GM21367 (cell line): ENCODE data around the gene RRP36.

Source experiments
- ATAC-seq: cut with Tn5 transposase; IDR thresholded peaks from one replicate; pipeline ENCODE4 v1.9.1; 2021; ENCODE audit not compliant: unreplicated experiment

Gene RRP36

DNA sequence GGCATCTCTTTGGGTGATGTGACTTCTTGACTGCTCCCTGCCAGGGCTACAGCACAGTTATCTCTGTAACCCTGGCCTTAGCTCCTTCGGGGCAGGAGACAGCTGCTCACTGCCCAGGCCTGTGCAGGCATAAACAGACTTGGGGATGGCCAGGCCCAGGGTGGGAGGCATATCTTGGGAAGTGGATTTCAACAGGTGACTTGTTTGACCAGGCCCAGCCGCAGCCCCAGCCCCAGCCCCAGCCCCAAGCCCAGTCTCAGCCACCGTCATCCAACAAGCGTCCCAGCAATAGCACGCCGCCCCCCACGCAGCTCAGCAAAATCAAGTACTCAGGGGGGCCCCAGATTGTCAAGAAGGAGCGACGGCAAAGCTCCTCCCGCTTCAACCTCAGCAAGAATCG lies 15.2 kb upstream of the RRP36 start:
- ATAC-seq = no peak

DNA sequence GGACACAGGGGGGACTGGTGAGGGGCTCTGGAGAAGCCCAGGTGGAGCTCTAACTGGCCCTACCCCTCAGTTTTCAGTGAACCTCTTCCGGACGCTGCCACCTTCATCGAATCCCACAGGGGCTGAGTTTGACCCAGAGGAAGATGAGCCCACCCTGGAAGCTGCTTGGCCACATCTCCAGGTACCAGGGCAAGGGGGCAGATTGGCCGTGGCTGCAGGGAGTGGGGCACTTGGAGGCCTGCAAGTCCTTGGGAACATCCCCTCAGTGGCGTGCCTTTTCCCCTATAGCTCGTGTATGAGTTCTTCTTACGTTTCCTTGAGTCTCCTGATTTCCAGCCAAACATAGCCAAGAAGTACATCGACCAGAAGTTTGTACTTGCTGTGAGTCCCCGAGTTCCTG lies 14.3 kb upstream of the RRP36 start:
- ATAC-seq = no peak

DNA sequence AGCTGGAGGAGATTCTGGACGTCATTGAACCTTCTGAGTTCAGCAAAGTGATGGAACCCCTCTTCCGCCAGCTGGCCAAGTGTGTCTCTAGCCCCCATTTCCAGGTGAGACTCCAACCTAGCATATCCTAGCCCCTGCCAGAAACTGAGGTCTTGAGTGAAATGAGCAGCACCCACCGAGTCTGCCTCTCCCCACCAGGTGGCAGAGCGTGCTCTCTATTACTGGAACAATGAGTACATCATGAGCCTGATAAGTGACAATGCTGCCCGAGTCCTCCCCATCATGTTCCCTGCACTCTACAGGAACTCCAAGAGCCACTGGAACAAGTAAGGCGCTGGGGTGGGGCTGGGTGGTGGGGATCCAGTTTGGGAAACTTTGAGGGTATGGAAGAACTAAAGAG lies 12.3 kb upstream of the RRP36 start:
- no peak for ATAC-seq

DNA sequence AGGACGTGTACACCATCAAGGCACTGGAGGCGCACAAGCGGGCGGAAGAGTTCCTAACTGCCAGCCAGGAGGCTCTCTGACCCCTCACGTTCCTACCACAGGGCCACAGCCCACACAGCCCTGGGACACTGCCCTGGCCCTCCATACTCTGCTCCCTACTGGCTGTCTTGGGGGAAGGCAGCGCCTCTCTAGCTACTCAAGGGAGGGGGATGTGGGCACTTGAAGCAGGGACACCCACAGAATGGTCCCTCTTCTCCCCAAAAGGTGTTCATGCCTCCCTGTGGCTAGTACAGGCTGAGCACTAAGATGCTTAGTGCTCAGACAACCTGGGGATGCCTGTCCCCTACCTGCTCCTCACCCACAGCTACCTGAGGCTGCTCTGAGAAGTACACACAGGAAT lies 10.2 kb upstream of the RRP36 start:
- no peak for ATAC-seq

DNA sequence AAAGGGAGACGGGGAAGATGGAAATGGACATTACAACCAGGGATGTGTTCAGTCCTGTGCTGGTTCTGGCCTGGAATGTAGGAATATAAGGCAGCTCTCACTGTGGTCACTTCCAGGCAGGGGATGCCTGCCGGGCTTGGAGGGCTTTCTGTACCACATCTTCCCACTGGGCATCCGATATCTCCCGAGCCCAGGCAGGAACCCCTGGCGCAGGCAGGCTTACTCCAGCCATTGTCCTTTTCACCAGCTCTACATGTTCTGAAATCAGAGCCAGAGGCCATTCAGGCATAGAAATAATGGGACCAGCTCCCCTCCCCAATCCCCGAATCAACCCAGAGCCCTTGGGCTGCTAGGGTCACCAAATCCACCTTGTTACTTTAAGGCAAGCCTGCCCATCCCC lies 9.1 kb upstream of the RRP36 start:
- no peak for ATAC-seq

DNA sequence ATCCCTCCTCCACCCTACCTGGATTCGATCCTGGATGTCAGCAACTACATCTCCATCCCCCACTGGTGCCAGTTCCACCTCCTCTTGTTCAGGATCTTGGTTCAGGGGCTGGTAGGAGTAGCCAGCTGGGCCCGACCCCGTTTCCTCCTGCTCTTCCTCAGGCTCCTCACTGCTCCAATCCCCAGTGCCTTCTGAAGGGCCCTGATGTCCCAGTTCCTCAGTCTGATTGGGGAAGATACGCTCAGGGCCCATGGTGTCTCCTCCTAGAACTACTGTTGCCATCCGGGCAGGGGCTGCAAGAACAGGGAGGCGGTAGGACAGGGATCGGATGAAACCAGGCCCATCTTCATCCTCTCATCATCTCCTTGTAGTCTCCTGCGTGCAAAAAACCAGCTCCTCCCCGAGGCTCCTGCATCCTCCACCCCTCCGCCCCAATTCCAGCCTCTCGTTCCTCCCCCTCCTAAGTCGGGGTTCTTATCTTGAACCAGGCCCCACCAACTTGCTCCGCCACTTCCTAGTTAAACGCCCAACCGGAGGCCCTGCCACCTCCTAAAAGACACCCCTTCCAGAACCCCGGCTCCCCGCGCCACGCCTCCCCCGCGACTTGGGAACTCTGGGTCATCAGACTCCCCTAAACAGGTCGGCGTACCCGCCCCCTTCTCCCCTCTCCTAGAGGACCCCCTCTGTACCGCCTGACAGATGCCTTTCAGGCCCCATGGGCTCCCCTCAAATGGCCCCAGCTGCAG lies 8.2 kb upstream of the RRP36 start:
- ATAC-seq = no peak

DNA sequence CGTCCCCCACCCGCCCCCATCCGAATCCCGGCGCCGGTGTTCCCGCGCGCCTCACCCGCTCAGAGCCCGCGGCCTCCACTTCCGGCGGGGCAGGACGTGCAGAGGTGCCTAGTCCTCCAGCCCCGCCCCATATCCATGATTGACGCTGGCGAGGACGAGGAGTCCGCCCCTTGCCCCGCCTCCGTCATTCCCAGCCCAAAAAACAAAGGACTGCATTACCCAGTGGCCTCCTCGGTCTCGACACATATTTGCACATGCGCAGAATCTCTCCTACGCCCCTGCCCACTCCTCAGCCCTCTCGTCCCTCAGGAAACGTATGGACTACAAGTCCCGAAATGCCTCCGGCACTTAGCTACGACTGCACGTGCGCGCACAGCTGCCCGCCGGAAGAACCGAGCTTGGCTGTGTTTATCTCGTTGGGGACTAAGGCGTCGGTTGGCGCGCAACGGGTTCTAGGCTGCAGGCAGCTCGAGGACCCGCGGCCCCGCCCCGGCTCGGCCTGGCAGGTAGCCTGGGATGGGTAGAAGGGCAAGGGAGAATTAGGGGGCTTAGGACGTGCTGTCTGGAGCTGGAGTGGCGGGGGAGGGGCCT lies 7.5 kb upstream of the RRP36 start, which contains the start of the genes KLHDC3 and MEA1:
Gene KLHDC3, plus strand, starts transcription at position 407 of the 591 bp plus-strand sequence. CDS start 2,944 bp downstream, outside the sequence.
Gene MEA1, minus strand, starts transcription at position 104 of the 591 bp plus-strand sequence. CDS start 133 bp downstream, outside the sequence.
- ATAC-seq = peak; percentile 76

DNA sequence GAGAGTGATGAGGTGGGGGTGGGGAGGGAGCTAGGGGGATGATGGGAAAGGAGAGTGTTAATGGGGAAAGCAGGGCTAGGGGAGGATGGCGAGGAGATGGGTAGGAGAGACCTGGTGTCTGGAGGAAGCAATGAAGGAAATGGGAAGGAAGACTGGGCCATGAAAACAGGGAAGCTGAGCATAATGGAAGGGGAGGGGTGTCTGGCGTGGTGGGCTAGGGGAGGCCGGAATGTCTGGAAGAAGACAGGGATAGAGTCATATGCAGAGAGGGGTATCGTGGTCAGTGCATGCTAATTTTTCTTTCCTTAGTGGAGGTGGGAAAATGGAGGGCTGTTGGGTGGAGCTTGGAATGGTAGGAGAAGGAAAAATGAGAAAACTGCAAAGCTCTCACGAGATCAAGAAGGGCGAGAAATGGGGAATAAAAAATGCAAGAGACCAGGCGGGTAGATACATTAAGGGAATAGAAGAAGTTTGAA lies 7.0 kb upstream of the RRP36 start:
- ATAC-seq = no peak

DNA sequence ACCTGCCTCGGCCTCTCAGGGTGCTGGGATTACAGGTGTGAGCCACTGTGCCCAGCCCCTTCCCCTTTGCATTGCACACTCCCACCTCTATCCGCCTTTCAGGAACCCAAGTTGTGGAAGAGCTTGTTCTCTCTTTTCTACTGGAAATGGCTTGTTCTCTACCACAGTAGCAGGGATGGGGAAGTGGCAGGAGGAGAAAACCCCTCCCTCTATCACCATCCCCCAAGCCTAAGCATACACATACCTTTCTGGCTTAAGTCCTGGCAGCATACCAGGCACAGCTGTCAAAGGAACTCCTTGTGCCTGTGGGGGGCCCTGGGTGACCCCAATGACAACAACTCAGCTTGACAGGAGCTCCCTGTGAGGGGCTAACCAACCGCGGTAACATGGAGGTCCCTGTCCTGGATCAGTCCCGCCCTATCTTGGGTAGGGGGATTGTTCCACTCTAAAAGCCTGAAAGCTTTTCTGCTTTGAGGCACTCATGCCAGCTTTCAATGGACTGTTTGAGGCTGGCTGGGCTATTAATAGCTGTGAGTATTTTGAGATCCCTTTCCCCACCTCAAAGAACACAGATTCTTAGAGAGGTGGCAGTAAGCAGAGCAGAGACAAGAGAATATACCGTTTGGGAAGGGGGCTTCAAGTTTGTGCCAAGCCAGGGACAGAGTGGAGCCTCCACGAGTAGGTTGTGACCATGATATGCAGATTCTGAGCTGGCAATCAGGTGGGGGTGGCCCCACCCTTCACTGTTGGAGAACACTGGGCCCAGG lies 5.1 kb upstream of the RRP36 start:
- no peak for ATAC-seq

DNA sequence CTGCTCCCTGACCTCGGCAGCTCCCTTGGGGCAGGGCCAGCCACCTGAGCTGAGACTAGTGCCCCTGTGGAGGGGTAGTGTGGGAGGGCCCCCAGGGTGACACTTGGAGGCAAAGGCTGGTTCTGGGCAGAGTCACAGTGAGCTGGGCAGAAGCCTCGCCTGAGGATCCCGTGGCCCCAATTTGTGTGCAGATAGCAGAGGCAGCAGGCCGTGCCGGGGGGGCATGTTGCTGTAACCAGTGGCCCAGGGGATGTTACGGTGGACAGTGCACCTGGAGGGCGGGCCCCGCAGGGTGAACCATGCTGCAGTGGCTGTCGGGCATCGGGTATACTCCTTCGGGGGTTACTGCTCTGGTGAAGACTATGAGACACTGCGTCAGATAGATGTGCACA lies 4.5 kb upstream of the RRP36 start:
- no peak for ATAC-seq

DNA sequence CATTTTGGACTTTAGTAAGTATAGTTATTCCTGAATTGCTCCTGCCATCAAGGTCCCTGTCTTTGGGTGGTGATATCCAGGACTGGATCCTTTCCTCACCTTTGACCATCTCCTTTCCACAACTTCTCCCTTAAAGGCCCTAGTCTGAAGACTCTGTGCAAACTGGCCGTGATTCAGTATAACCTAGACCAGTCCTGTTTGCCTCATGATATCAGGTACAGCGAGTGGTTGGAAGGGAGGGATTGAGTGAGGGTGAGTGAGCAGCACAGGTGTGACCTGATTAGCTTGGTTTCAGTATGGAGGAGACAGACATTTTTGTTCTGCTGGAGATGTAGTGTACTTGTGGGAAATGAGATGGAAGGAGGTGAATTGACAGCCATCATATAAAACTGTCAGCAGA lies 2.3 kb upstream of the RRP36 start:
- no peak for ATAC-seq

DNA sequence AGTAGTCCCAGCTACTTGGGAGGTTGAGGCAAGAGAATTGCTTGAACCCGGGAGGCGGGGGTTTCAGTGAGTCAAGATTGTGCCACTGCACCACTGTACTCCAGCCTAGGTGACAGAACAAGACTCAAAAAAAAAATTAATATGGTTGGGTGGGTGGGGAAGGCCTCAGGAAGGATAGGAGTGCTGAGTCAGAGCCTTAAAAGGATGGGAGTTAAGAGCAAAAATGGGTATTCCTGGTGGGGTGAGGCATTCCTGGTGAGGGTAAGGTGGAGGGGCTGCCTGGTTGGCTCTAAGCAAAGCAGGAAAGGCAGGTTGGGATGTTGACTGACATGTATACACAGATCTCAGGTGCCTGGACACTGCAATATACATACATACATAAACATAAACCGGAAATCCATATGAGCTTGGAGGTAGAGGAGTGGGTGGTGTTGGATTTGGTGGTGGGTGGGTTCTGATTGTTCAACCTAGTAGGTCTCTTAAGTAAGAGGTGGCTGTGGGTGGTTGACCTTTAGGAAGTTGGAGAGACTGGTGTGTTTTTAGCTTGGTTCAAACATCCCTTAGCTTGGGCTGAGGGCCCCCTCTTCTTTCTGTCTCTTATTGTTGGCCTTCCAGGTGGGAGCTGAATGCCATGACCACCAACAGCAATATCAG lies 1.2 kb upstream of the RRP36 start:
- no peak for ATAC-seq

DNA sequence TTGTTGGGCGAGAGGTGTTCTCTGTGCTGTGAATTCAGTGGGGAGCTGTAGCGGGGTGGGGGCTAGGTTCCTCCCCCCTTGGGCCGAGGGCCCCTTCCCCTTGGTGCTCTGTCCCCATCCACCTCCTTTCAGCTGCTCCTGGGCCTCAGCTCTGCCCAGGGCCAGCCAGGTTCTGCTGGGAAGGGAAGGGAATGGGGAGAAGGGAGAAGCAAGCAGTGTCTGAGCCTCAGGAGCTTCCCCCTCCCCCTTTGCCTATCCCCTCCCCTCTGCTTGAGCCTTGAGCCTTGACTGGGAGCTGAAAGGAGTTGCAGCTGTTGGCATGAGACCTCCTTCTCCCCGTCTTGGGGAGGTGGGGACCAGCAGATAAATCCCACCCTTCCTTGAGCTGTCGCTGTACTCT lies 576 bp upstream of the RRP36 start:
- no peak for ATAC-seq

DNA sequence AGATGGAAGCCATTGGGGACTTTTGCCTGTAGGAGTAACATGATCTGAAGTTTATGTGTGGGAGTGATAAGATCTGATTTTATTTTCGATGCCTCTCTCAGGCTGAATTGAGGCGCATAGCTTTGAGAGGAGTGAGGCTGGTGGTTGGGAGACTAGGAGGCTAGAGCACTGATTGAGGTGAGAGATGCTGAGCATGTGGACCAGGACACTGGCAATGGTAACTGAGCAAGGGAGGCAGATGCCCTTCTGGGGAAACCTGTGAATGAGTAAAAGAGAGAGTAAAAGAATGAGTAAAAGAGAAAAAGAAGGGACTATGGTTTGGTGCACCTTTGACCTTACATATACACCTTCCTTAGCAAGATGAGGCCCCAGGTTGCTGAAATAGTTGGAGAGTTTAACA lies 3.0 kb downstream of the RRP36 start:
- ATAC-seq = no peak

DNA sequence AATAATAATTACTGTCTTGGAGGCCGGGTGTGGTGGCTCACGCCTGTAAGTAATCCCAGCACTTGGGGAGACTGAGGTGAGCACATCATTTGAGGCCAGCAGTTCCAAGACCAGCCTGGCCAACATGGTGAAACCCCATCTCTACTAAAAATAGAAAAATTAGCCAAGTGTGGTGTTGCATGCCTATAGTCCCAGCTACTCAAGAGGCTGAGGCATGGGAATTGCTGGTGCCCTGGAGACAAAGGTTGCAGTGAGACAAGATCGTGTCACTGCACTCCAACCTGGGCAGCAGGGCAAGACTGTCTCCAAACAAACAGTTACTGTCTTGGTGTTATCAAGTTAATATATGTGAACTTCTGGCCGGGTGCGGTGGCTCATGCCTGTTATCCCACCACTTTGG lies 4.9 kb downstream of the RRP36 start:
- no peak for ATAC-seq

DNA sequence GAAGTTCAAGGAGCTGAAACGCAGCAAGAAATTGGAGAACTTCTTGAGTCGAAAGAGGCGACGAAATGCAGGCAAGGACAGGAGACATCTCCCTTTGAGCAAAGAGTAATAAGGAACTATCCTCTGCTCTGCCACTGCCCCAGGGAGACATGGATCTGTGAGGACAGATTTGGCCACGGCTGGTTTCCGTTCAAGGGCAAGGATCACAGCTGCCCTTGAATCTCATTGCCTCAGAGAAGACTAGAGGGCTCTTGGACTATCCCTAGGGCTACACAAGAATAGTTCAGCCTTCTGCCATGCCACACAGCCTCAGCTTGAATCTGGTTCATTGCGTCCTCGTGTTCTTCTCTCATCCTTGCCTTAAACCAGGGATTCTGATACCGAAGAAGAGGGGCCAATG lies 7.7 kb downstream of the RRP36 start:
- no peak for ATAC-seq

DNA sequence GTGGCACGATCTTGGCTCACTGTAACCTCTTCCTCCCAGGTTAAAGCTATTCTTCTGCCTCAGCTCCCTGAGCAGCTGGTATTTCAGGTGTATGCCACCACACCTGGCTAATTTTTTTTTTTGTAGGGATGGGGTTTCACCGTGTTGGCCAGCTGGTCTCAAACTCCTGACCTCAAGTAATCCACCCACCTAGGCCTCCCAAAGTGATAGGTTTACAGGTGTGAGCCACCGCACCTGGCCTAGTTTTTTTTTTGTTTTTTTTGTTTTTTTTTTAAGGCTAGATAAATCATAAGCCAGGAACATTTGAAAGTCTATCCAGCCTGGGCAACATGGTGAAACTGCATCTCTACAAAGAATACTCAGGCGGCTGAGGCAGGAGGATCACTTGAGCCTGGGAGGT lies 10.9 kb downstream of the RRP36 start:
- ATAC-seq = no peak

DNA sequence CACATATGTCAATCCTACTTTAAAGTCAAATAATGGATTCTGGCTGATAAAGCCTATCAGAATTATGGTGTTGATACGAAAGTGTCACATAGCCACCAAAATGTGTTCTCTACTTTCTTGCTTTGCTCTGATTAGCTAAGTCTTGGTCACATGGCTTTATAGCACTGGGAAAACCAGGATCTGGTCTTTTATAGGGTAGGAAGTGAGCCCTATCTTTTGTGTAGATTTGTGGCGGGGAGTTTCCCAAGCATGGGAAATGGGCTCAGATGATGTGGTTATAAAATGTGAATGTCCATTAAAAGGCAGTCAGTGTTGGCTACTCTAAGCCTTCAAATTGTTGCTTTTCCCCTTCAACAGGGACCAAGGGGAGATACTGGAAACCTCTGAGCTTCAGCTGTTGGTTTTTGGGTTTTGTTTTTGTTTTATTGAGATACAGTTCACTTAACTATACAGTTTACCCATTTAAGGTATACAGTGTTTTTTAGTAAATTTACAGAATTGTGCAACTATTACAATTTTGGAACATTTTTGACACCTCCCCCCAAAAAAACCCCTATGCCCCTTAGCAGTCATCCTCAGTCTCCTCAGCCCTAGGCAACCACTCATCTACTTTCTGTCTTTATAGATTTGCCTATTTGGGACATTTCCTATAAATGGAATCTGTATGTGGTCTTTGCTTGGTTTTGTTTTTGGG lies 12.2 kb downstream of the RRP36 start:
- no peak for ATAC-seq

DNA sequence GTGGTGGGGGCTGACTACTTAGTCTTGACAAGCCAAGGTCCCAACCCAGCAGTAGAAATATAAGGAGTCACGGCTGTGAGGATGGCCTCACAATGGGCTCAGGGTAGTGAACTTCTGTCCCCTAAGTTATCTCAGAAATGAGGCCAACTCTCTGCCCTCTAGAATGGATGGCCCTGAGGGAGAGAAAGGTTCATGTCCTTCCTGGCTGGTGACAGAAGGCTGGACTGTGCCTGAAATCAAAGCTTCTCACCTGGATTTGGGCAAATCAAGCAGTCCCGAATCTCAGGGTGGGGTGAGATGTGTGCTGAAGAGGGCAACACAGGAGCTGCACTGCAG lies 12.7 kb downstream of the RRP36 start:
- no peak for ATAC-seq

DNA sequence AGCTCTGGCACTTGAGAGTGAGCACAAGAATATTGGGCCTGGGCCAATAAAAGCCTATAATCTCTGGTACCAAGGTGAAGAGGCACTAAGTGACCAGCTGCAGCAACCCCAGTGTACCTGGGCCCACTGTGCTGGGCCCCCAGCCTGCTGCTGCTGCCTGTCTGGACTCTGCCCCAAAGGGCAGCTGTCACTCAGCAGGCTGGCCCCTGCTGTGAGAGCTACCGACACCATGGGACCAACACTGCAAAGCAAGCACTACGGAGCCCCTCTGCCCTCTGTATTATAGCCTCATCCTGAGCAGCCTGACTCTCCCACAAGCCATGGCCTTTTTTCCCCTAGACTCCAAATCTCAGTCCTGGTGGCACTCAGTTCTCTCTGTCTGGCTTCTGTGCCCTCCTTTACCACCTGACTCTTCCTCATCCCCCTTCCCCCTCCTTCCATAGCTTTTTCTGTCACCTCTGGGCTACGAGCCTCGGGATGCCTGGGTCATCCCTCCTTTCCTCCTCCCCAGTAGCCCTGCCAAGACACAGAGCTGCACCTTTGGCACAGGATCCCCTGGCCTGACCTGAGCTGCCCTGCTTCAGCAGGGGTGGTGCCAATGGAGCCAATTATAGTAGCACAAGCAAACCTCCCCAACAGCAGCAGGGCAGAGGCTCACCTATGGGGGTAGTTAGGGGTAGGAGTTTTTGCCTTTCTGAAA lies 14.2 kb downstream of the RRP36 start:
- ATAC-seq = no peak
